GM21515 (cell line): ENCODE measurements around the gene RAB38.

ENCODE experiments used
- ATAC-seq: cut with Tn5 transposase; IDR thresholded peaks from one replicate; pipeline ENCODE4 v1.9.1; 2021; ENCODE audit not compliant: unreplicated experiment

Gene RAB38

DNA sequence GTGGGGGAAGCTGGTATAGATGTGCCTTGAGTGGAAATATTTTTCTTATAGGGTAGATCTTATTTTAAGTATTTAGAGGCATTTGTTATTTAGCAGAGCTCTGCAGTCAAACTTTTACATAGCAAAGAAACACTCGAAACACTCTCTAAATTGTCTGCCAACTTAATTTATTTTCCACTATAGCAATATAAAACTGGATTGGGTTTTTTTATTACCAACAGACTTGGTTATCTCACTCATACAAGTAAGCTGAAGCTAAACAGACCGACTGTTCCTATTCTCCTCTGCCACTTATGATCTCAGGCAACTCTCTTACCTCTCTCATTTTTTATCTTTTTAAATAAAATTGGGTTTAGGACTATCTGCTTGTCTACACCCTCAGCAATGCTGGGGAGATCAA is 4.6 kb downstream of the RAB38 start:
- no peak for ATAC-seq

DNA sequence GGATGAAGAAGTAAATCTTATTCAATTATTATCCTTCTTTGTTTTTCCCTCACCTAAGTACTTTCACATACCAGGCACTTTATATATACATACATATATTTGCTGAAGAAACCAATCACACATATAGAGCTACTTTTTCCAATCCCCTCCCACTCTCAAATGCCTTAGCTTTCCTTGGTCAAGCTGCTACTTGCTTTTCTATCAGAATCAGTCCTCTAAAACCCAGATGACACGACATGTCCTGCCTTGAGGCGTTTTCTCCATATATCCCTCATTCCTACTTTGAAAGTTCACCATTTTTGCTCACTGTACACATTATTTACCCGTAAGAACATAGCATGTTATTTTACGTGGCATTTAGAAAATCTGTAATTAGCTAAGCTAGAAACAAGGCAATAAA is 5.4 kb downstream of the RAB38 start:
- ATAC-seq: no peak

DNA sequence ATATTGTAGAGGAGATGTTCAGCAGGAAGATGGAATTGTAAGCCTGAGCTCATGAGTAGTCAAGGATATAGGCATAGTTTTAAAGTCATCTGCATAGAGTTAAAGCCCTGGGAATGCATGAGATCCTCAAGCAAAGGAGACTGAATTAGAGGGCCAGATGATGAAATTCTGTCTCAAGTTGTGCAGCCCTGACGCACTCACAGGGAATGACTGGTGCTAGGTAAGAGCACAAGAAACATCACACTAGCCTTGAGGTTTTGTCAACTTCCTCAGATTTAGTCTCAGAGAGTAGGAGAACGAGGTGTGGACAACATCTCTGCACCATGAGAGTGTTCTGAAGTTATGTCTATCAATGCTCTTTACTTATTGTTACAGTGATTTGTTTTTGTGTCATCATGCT is 5.8 kb downstream of the RAB38 start:
- no peak for ATAC-seq

DNA sequence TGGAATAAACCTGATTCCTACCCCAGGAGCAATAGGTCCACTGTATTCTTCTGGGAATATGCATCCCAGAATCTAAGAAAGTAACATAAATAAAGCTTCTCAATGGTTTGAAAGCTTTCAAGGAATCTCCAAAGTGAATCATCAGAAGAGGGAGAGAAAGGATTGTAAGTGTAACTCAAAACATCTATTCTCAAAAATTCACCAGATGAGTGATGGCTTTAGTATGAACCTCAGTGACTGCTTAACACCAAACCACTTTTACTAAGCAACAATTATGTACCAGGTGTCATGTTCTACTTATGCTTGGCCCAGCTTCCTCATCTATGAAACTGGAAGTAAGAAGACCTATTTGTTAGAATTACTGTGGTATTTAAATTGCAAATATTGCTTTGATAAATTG is 7.4 kb downstream of the RAB38 start:
- no peak for ATAC-seq

DNA sequence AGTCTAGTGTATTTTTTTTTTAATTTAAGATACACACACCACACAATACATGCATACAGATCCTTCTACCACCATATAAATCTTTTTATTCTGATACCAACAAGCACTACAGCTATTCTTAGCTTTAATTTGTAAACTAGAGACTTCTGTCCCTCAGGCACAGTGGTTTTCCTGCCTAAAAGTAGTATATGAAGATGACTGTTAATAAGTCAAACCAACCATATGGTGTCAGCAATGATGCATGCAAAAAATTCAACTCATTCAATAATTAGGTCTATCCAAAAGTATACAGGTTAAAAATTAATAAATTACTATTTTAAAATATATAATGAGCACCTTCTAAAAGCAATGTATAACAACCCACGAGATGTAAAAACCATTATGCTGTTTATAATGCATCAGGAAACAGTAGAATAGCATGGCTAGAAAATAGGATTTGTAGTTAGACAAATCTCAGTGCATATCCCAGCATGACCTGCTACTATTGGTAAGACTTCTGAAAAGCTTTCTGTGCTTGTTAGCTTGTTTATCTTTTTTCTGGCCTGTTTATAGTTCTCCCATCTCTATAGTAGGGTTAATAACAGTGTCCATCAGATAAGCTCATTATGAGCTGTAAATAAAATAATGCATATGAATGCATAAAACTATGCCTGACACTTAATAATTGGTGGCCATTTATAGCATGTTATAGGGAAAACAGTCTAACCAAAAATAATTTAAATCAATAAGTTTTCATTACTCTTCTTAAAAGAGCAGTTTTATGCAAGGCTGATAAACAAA is 10.2 kb downstream of the RAB38 start:
- ATAC-seq: no peak

DNA sequence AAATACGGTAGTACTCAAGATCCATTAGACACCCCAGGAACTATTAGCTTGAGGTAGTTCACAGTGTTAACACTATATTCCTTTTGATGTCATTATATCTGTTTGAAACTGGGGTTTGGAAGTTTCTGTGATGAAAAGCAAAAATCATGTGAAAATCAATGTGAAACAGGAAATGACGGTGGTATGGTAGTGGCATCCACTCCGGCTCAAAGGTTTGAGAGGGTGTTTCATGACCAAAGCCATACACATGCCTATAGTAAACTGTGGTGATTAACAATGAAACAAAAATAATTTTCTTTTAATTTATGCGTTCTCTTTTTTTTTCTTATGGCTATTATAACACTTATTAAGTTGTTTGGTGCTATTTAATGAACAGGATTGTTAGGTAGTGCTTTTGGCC is 10.9 kb downstream of the RAB38 start:
- ATAC-seq: no peak

DNA sequence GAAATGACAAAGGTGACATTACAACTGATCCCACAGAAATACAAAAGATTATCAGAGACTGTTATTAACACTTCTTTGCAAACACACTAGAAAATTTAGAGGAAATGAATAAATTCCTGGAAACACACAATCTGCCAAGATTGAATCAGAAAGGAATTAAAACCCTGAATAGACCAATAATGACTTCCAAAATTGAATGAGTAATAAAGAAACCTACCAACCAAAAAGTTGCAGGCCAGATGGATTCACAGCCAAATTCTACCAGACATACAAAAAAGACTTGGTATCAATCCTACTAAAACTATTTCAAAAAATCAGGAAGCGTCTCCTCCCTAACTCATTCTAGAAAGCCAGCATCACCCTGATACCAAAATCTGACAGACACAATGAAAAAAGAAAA is 17.2 kb downstream of the RAB38 start:
- ATAC-seq: no peak

DNA sequence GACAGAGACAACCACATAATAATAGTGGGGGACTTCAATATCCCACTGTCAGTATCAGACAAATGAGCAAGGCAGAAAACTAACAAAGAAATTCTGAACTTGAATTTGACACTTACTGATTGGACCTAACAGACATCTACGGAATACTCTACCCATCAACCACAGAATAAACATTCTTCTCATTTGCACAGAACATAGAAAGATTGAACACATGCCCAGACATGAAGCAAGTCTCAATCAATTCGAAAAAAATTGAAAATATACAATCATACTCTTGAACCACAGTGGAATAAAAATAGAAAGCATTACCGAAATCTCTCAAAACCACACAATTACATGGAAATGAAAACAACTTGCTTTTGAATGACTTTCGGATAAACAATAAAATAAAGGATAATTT is 17.9 kb downstream of the RAB38 start:
- no peak for ATAC-seq

DNA sequence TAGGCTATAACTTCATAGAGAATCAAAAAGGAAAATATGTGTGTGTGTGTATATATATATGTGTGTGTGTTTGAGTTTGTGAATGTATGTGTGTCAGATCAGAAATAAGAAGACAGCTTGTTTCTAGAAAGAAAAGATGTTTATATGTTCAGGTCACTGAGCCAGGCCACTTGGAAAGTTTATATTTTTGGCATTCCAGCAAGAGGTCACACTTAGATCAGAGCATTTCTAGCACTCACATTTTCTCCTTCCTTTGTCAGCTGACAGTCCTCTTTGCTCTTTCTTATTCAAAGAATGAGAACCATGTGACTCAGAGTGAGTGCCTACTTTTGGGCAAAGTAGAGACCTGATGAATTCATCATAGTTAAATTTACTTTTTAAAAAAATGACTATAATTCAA is 22.9 kb downstream of the RAB38 start:
- ATAC-seq: no peak

DNA sequence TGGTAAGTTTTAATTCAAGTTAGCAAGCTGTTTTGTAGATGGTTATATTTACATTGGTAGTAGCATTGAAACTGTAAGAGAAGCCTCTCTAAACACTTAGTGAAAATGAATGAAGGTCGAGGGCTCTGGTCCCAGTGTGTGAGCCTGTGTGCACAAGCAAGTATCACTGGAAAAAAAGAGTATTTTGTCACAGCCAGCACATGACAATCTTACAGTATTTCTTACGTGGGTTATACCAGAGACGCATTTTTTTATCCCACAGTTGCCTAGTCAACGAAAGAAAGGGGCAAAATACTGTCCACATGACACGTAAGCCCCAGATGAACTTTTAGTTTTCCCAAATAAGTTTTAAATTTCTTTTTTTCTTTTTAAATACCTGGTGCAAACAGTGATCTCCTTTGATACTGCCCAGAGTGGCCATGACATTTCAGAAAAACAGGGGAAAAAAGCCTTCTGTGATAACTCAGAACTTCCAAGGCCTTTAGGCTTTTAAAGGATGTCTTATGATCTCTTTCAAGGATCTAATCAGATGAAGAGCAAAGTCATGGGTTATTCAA is 23.5 kb downstream of the RAB38 start:
- ATAC-seq: no peak

DNA sequence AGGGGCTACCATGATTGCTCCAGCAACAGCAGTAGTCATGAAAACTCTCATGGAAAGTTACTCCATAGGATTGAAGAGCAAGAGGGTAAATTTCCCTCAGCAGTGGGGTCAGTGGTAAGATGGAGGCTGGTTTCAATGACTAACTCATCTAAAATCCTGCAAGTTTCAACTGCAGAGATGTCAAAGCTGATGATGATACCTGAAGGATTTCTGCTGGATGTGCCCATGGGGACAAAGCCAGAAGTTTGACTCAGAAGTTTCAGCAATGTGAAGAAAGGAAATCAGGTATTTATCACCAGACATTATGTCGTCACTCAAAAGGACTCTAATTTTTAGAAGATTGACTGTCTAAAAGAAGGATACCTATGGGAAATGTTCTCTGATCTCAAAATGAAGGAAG is 29.1 kb downstream of the RAB38 start:
- ATAC-seq: no peak

DNA sequence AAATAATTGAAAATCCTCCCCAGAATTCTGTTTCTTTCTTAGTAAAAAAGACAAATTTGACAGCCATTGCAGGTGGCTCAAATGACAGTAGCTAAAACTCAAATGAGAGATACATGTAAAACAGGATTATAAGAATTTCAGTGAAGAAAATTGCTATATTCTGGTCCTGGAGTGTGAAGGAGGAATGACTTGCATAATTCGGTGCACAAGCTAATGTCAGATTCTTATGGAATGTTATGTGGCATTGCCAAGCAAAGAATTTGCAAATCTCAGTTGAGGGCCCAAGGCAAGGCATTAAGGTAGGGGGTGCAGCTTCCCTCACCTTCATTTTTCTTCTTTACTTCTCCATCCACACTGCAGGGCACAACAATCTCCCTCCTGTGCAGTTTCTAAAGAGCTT is 35.4 kb downstream of the RAB38 start:
- no peak for ATAC-seq

DNA sequence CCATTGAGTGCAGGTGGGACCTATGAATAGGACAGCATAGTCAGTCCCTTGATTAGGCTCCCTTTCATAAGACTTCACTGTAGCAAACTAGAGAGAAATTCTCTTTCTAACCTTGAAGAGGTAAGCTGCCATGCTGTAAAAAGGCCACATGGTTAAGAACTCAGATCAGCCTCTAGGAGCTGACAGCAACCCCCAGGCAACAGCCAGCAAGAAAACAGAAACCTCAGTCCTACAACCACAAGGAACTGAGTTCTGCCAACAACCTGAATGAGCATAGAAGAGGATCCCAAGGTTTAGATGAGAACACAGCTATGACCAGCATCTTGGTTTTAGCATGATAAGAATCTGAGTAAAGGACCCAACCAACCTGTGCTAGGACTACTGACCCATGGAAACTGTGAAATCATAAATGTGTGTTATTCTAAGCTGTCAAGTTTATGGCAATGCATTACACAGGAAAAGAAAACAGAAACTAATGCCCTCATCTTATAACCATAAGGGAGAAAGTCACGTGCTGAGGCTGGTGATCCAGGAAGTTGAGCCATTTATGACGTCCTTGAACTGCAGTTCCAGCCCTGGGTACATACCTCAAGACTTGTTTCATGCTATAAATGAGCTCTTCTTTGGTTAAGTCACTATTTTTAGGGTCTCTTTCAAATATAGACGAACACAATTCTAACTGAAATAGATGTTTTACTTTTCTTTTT is 43.3 kb downstream of the RAB38 start:
- ATAC-seq: no peak

DNA sequence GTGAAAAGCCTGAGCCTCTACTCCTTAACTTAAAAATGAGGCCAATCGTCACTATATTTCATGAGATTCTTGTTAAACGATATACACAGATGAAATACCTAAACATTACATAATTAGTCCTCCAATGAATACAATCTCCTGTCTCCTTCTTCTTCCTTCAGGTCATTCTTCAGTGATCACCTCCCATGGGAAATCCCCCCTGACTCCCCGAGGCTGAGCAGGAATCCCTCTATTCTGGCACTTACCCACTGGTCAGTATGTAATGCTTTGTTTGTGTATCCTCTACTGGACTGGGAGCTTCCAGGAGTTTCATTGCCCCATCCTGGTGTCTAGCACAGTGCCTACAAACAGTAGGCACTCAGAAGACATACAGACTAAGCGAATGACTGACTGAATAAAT is 52.3 kb downstream of the RAB38 start:
- no peak for ATAC-seq

DNA sequence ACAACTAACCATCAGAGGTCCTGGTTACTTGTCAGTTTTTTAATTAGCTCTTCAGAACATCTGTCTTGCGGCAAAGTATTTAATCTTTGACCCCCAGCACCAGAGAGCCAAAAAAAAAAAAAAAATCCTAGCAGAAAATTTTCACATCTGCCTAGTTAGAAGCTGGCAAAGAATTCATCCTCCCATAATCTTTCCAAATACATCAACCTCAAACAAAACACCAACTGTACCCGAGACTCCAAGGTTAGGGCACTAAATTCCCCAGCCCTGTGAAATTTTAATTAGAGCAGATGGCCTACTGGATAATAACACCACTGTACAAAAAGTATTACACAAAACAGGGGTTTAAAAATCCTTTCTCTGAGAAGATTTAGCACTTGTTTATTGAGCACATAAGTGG is 55.7 kb downstream of the RAB38 start:
- ATAC-seq: no peak

DNA sequence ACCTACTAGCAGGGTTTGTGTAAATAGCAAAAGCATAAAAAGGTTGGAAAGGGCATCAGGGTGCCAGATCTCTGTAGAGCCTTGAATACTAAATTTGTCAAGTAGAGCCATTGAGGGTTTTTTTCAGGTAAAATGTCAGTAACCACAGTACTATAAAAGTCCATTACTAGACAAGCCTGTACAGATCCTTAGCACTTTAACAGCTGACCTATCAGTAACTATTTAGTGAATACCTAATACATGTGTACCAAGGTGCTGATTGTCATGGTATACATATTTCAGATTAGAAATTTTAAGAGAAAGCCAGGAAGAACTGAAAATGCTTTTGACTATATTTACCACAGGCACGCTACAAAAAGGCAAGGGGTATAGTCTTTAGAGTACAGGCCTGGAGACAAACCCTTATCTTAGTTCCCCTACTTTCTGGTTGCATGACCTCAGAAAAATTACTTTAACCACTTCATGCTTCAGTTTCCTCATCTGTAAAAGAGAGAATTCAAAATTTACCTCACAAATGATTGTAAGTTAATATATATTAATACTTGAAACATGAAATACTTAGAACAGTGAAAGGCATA is 57.9 kb downstream of the RAB38 start:
- peak; percentile 64 for ATAC-seq

DNA sequence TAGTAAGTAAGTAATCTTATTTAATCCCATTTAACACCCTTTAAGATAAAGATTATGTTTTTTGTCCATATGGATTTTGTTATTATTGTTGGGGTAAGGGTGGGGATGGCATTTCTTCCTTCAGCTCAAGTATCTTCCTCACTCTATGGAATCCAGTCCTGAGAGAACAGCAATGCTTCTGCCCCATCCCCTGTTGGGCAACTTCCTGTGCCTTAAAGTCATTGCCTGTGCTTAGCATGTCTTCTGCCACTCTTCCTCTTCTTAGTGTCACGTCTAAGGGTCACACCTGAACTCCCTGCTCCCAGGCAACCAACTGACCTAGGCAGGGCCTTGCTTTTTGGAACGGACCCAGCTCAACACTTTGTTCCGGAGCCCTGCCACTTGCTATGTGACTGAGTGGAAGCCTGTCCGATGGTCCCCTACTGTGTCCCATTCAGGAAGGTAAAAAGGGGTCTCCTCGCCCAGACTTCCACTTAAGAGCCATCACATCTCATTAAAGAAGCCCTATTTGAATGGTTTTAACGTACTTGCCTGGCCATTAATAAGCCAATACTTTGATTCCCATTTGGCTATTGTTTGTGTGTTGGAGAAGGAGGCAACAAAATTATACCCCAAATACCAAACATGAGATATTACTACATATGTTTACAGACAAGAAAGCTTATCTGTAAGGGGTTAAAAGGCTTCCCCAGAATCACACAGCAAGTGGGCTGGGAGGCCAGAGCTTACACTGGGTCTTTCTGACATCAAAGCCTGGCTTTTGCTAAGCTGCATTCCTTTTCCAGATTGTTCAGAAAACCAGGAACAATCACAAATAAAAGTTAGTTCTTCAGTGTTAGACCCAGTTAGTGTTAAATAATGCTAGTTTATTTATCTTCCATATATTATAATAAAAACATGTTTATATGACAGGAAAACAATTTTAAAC is 59.2 kb downstream of the RAB38 start:
- ATAC-seq: no peak

DNA sequence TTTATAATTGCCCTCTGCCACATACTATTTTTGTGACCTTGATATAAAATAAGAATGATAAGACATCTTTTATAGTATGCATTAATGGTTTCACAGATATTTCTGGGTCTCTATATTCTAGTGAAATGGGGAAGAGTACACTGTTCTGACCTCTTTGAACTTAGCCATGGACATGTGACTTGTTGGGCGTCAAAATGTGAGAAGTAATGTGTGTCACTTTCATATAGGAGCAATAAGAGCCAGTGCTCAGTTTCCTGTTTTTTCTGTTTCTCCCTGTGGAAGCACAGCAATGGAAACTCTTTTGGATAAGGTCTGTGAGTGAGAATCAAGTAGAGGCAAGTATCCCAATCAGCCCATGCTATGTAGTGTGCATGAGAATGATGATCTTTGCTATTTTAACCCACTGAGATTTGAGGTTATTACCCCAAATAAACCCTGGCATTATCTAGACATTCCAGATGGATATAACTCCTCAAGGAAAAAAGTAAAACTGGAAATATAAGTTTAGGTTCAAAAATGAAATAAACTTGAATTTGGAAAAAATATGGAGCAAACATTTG is 60.7 kb downstream of the RAB38 start:
- ATAC-seq: no peak

DNA sequence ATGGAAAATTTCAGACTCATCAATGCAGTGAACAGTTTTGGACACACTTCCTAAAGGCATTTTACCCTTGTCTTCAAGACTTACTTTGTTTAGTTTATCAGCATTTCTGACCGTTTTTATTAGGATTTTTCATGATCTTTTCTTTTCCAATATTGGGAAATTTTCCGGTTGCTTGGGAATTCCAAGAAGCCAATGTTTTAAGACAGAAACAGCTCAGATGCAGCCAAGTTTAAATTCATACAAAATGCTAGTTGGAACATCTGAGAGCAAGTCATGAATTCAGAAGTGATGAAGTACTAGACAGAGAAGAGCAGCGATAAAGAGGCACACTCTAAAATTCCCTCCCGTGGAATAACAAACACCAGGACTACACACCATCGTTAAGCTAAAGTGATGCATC is 68.6 kb downstream of the RAB38 start:
- no peak for ATAC-seq

DNA sequence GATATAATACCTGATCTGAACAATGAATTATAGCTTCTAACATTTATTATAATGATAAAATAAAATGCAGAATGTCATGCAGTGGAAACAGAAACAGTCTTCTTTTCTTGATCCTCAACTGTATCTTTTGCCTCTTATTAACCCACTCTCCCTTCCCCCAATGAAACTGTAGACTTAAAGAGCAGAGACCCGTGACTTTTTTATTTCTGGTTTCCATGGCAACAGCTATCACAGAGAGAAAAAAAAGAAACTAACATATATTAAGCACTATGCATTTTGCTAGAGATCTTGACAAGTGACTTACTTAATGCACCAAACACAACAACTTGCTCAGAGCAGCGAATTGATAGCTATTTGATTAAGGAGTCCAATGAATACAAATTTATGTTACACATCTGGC is 69.3 kb downstream of the RAB38 start:
- ATAC-seq: no peak

DNA sequence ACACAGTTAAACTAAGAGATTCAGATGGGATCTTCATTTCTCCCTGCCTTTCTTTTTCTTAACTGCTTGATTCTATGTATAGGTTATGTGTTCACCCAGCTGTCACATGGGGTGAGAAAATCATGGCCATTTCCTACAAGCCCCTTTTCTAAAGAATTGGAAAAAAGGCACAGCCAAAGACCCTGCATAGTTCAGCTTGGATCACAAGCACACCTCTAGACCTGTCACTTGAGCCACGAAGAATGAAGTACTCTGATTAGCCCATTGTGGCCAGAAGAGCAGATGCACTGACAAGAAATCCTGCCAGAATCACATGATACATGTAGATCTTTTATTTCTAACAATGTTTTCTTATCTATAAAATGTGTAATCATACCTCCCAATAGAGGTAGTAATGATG is 69.7 kb downstream of the RAB38 start:
- ATAC-seq: no peak
